Daoy (cell line): ENCODE measurements around the gene AAMDC. TPM values are rescaled to one million over a fixed set of nuclear protein-coding genes. Genes with fewer than 3 reads are reported as not detected.

ENCODE experiments used
- DNase-seq: peaks from one replicate; pipeline ENCODE4 v3.0.0-alpha.2; 2015; ENCODE audit warnings: low read depth
- total RNA-seq: library from RNA; depleted of rRNA; stranded (reverse); fragments of >200 nt; shearing (Covaris generic); gene quantifications from 2 replicates; pipeline ENCODE4 v1.2.3, GENCODE V29; 2014; rRNA removed

Gene AAMDC
- 15.1 and 19.4 TPM in 2 replicates for total RNA-seq

GRCh38 chr11:77820565-77821348 is at the start of gene AAMDC, which contains the start of gene RSF1:
Gene AAMDC (plus strand): TSS chr11:77821144. CDS start chr11:77842497, 21,353 bp downstream.
Gene RSF1 (minus strand): TSS chr11:77820722. CDS start chr11:77820714, 8 bp downstream.
- peak; percentile 98 for DNase-seq

GRCh38 chr11:77775936-77776335 is 45.0 kb upstream of the AAMDC start:
- DNase-seq, result no peak

- no peak for DNase-seq
Measured at GRCh38 chr11:77776455-77776854, 44.5 kb upstream of the AAMDC start.

GRCh38 chr11:77778118-77778517 is 42.8 kb upstream of the AAMDC start:
- DNase-seq, result no peak

GRCh38 chr11:77778549-77778948 is 42.4 kb upstream of the AAMDC start:
- DNase-seq, result no peak

- DNase-seq, result peak; percentile 5
Measured at GRCh38 chr11:77779935-77780334, 41.0 kb upstream of the AAMDC start.

- DNase-seq, result no peak
Measured at GRCh38 chr11:77783025-77783424, 37.9 kb upstream of the AAMDC start.

- no peak for DNase-seq
Measured at GRCh38 chr11:77784572-77784971, 36.4 kb upstream of the AAMDC start.

GRCh38 chr11:77789061-77789730 is 31.7 kb upstream of the AAMDC start:
- DNase-seq, result no peak

GRCh38 chr11:77789731-77790476 is 31.0 kb upstream of the AAMDC start:
- DNase-seq, result no peak

GRCh38 chr11:77791301-77791700 is 29.6 kb upstream of the AAMDC start:
- no peak for DNase-seq

GRCh38 chr11:77793972-77794371 is 27.0 kb upstream of the AAMDC start:
- DNase-seq, result no peak

- DNase-seq, result no peak
Measured at GRCh38 chr11:77799338-77799737, 21.6 kb upstream of the AAMDC start.

- DNase-seq, result no peak
Measured at GRCh38 chr11:77800449-77800848, 20.5 kb upstream of the AAMDC start.

- DNase-seq, result no peak
Measured at GRCh38 chr11:77801477-77801876, 19.5 kb upstream of the AAMDC start.

GRCh38 chr11:77806415-77806814 is 14.5 kb upstream of the AAMDC start:
- DNase-seq, result no peak

GRCh38 chr11:77806993-77807392 is 14.0 kb upstream of the AAMDC start:
- DNase-seq, result no peak

GRCh38 chr11:77813256-77813655 is 7.7 kb upstream of the AAMDC start:
- no peak for DNase-seq

- no peak for DNase-seq
Measured at GRCh38 chr11:77814848-77815247, 6.1 kb upstream of the AAMDC start.

GRCh38 chr11:77815459-77815858 is 5.5 kb upstream of the AAMDC start:
- no peak for DNase-seq

GRCh38 chr11:77819411-77819920 is 1.5 kb upstream of the AAMDC start:
- DNase-seq, result peak; percentile 84

- peak; percentile 44 for DNase-seq
Measured at GRCh38 chr11:77819921-77820564, 901 bp upstream of the AAMDC start.
